HG02852 (cell line): ENCODE data around the gene MS4A1.
"Not testable (repeated sequence)": the region's sequence is repeated elsewhere in the genome, so short reads cannot be mapped to it uniquely, and the experiment has no call there.

Experiments
- ATAC-seq: cut with Tn5 transposase; IDR thresholded peaks from one replicate; pipeline ENCODE4 v1.9.1; 2021; ENCODE audit warnings: mild to moderate bottlenecking, moderate library complexity; ENCODE audit not compliant: unreplicated experiment

The MS4A1 gene

GRCh38 chr11:60500276-60500910, 44.7 kb downstream of the MS4A1 start:
- no peak for ATAC-seq

- ATAC-seq, result no peak
Measured at GRCh38 chr11:60502221-60502775, 46.7 kb downstream of the MS4A1 start.

GRCh38 chr11:60504219-60504905, 48.7 kb downstream of the MS4A1 start:
- no peak for ATAC-seq

DNA sequence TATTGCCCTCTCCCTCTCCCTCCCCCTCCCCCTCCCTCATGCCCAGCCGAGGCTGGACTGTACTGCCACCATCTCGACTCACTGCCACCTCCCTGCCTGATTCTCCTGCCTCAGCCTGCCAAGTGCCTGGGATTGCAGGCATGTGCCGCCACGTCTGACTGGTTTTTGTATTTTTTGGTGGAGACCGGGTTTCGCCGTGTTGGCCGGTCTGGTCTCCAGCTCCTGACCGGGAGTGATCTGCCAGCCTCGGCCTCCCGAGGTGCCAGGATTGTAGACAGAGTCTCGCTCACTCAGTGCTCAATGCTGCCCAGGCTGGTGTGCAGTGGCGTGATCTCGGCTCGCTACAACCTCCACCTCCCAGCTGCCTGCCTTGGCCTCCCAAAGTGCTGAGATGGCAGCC, 54.0 kb downstream of the MS4A1 start:
- ATAC-seq, result not testable (repeated sequence)

DNA sequence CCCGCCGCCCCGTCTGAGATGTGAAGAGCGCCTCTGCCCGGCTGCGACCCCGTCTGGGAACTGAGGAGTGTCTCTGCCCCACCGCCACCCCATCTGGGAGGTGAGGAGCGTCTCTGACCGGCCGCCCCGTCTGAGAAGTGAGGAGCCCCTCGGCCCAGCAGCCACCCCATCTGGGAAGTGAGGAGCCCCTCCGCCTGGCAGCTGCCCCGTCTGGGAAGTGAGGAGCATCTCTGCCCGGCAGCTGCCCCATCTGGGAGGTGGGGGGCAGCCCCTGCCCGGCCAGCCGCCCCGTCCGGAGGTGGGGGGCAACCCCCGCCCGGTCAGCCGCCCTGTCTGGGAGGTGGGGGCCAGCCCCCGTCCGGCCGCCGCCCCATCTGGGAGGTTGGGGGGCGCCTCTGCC, 54.6 kb downstream of the MS4A1 start:
- not testable (repeated sequence) for ATAC-seq

- ATAC-seq, result no peak
Measured at GRCh38 chr11:60511393-60511792, 55.7 kb downstream of the MS4A1 start.

DNA sequence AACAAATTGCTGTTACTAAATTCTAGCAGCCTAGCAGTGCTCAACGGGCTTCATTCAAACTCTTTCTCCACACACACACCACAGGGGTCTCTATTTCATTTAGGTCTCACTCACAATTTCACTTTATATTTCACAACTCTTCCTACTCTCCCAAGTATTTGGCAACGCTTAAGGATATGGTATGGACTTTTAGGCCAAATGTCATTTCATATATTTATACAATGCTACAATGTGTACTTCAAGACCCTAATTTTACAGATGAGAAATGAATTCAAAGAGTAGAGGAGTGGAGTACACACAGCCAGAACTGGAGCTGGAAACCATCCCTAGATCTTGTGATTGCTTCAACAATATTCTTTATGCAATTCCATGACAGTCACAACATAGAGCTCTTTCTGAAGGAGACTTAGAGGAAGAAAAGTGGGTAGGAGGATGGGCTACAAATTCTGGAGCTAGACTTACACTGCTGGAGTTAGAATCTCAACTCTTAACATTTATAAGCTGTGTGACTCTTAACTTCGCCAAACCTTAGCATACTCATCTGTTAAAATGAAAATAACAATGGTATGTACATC, 57.1 kb downstream of the MS4A1 start:
- ATAC-seq, result no peak

DNA sequence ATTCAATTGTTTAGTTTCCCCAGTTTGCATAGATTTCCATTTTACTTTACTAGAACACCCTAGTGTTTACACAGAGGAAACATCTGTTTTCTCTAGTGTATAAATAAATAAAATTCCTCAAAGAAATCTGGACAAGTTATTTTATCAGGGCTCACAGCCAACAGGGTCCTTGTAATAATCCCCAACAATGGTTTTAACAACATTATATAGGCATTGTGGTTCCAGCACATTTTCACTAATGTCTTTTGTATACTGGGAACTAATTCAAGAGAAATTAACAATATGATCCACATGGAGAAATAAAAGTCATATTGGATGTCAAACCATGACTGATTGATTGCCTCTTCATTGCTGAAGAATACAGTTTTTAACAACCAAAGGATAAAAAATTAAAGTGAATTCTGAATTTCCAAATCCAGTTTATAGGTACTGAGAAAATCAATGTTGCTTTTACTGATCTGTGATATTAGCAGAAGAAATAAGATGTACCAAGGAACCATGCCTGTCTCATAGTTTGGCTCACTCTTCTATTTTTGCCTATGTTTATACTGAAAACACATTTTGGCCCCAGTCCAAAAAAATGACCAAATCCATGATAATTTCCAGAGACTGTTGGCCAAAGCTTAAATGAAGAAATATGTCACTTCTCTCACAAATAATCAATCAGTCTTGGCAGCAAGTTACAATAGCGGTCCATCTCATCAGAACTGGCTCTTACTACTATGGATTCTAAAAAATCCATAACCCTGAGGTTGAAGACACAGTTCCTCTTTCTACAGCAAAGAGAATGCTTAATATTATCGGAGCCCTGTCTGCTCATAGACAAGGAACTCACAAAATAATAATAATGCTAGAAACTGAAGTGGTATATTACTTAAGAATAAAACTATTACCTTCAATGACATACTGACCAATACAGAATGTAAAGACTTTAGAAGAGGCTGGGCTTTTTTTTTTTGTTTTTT, 58.1 kb downstream of the MS4A1 start:
- ATAC-seq, result no peak

GRCh38 chr11:60515144-60515855, 59.7 kb downstream of the MS4A1 start, which contains the start of gene MS4A13:
Gene MS4A13, plus strand, starts transcription at chr11:60515392. Its CDS starts 2,692 bp downstream, at chr11:60518084.
- no peak for ATAC-seq
